ENCODE measurements around the gene CTNND1. TPM values are rescaled to one million over a fixed set of nuclear protein-coding genes. Genes with fewer than 3 reads are reported as not detected.

Gene CTNND1
- total and polyA plus RNA-seq, 10 of the 15 experiments (the other 5 are each of a cell fraction or from before 2014, with no cell fraction given), result 4.7 to 70.0 (median 30.0) TPM

- TF ChIP-seq PBX3 (IDR thresholded peaks at IDR 0.05; ENCODE audit: insufficient replicate concordance, low read depth, low read length), result no peak
- no peak for TF ChIP-seq CBX3 (IDR thresholded peaks at IDR 0.05; ENCODE audit: borderline replicate concordance, low read depth)
- no peak for TF ChIP-seq NR2C2 (IDR thresholded peaks at IDR 0.05; ENCODE audit: borderline replicate concordance, control insufficient read depth, insufficient read length, low read depth)
- no peak for TF ChIP-seq ASH2L (IDR thresholded peaks at IDR 0.05; ENCODE audit: borderline replicate concordance, low read depth)
- no peak for TF ChIP-seq HDAC6 (IDR thresholded peaks at IDR 0.05; ENCODE audit: unreplicated experiment)
- TF ChIP-seq, protein P1, sequence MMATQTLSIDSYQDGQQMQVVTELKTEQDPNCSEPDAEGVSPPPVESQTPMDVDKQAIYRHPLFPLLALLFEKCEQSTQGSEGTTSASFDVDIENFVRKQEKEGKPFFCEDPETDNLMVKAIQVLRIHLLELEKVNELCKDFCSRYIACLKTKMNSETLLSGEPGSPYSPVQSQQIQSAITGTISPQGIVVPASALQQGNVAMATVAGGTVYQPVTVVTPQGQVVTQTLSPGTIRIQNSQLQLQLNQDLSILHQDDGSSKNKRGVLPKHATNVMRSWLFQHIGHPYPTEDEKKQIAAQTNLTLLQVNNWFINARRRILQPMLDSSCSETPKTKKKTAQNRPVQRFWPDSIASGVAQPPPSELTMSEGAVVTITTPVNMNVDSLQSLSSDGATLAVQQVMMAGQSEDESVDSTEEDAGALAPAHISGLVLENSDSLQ (IDR thresholded peaks at IDR 0.05), result peak; percentile 62
- TF ChIP-seq SRF (IDR thresholded peaks at IDR 0.05; ENCODE audit: low read depth in 2 of 2, low read length in 2 of 2), result peak; percentile 34 to 85; a peak in 3 of 4 replicates
- peak; percentile 91; the same call in 1 of the 2 replicates for TF ChIP-seq SMARCA5 (IDR thresholded peaks at IDR 0.05)
- peak; percentile 96 for TF ChIP-seq KLF5 (IDR thresholded peaks at IDR 0.05; ENCODE audit: partially characterized antibody)
- peak; percentile 93 for TF ChIP-seq MYC (IDR thresholded peaks at IDR 0.05; ENCODE audit: insufficient read depth, insufficient read length, insufficient replicate concordance, low read length, severe bottlenecking)
- TF ChIP-seq BHLHE40 (IDR thresholded peaks at IDR 0.05; ENCODE audit: borderline replicate concordance in 1 of 2, low read depth in 2 of 2, low read length in 1 of 2), result peak; percentile 87 to 88
- TF ChIP-seq SPI1 (IDR thresholded peaks at IDR 0.05; ENCODE audit: borderline replicate concordance, insufficient read depth, low read depth, low read length), result peak; percentile 20; the same call in 1 of the 2 replicates
- peak; percentile 20 for TF ChIP-seq ZZZ3 (IDR thresholded peaks at IDR 0.05; ENCODE audit: control insufficient read depth, insufficient read length, low read depth)
- TF ChIP-seq, protein P2, sequence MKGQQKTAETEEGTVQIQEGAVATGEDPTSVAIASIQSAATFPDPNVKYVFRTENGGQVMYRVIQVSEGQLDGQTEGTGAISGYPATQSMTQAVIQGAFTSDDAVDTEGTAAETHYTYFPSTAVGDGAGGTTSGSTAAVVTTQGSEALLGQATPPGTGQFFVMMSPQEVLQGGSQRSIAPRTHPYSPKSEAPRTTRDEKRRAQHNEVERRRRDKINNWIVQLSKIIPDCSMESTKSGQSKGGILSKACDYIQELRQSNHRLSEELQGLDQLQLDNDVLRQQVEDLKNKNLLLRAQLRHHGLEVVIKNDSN (IDR thresholded peaks at IDR 0.05; ENCODE audit: borderline replicate concordance, extremely low read length, insufficient read depth, low read depth, low read length), result peak; percentile 90
- TF ChIP-seq FOXM1 (IDR thresholded peaks at IDR 0.05; ENCODE audit: low read depth, low read length), result peak; percentile 44; the same call in 1 of the 2 replicates
- TF ChIP-seq MXI1 (IDR thresholded peaks at IDR 0.05; ENCODE audit: low read depth, low read length), result peak; percentile 93
- TF ChIP-seq CHD4 (IDR thresholded peaks at IDR 0.05), result no peak
- TF ChIP-seq FOS (IDR thresholded peaks at IDR 0.05; ENCODE audit: borderline replicate concordance, extremely low read depth, insufficient read length), result no peak
- TF ChIP-seq NKRF (conservative IDR thresholded peaks at IDR 0.05), result peak; percentile 57
- TF ChIP-seq SIN3A (IDR thresholded peaks at IDR 0.05; ENCODE audit: low read depth, low read length), result peak; percentile 91
- TF ChIP-seq LARP7 (IDR thresholded peaks at IDR 0.05), result peak; percentile 85
- no peak for TF ChIP-seq MTA2 (IDR thresholded peaks at IDR 0.05; ENCODE audit: low read depth)
- TF ChIP-seq DPF2 (IDR thresholded peaks at IDR 0.05), result 0 out of 2 replicates have a peak, but pooled peaks have one; percentile 55
These were observed 20.2 kb upstream of the CTNND1 start, which contains the start of gene SELENOH (continued) for GRCh38 chr11:57741132-57742086.

Measured in GM12878 (cell line).